Vagina (tissue), 2 donors: Measurements from ENCODE around the gene NDUFS8.

Source experiments
- CTCF ChIP-seq, 3 experiments: fragments of 450-650 bp in 2 of 3; fragments of 200-600 bp in 1 of 3; sonication (generic) in 1 of 3; IDR thresholded peaks; one replicate each; pipeline ENCODE4 v1.5.1; 2017 to 2019; ENCODE audit warnings: antibody characterized with exemption in 3 of 3, mild to moderate bottlenecking in 2 of 3, moderate library complexity in 2 of 3
- POLR2A ChIP-seq, 2 donors: fragments of 450-650 bp; IDR thresholded peaks; one replicate each; pipeline ENCODE4 v1.6.1; 2017; ENCODE audit warnings: antibody characterized with exemption in 2 of 2, mild to moderate bottlenecking in 2 of 2, moderate library complexity in 2 of 2

- TF ChIP-seq CTCF (IDR thresholded peaks at IDR 0.05) (no peak), POLR2A (IDR thresholded peaks at IDR 0.05) (no peak)
Observed at GRCh38 chr11:67999201-67999629, 31.3 kb upstream of the NDUFS8 start.
